Esophagus squamous epithelium (tissue), 4 donors: ENCODE measurements around the gene STAT4.

ENCODE experiments used
- CTCF ChIP-seq, 6 experiments: fragments of 450-650 bp in 4 of 6; fragments of 200-600 bp in 2 of 6; sonication (generic) in 2 of 6; IDR thresholded peaks; one replicate each; pipeline ENCODE4 v1.5.1; 2016 to 2019; ENCODE audit warnings: antibody characterized with exemption in 6 of 6, mild to moderate bottlenecking in 4 of 6, moderate library complexity in 4 of 6
- POLR2A ChIP-seq, 4 donors: fragments of 450-650 bp; IDR thresholded peaks; one replicate each; pipeline ENCODE4 v1.6.1; 2017; ENCODE audit warnings: antibody characterized with exemption in 4 of 4, mild to moderate bottlenecking in 4 of 4, moderate library complexity in 3 of 4

- no peak for TF ChIP-seq CTCF (IDR thresholded peaks at IDR 0.05)
- TF ChIP-seq POLR2A (IDR thresholded peaks at IDR 0.05) = no peak
These were observed 39.6 kb upstream of the STAT4 start for GRCh38 chr2:191190435-191190834.
